ENCODE measurements around the gene POU5F1. TPM values are rescaled to one million over a fixed set of nuclear protein-coding genes. Genes with fewer than 3 reads are reported as not detected.

Gene POU5F1
- total RNA-seq, 1 experiment from 2014 or later: not detected

DNA sequence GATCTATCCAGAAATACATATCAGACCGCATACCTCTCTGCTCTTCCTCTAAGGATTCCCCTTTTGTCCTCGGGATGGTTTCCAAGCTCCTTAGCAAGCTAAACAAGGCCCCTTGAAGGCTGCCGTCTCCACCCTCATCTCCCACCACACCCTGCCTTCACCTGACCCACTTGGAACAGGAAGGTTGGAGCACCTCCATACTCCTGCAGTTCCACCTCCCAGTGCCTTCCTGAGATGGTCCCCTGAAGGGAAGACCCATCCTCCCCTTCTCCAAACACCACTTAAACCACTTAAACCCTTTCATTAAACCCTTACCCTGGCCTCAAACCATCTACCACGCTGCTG lies 8.5 kb upstream of the POU5F1 start:
- no peaks in the 10 kb centered on the region for H3K27me3 ChIP-seq (replicated peaks; ENCODE audit: control insufficient read depth, insufficient read depth, low read length)
- H3K4me3 ChIP-seq (ENCODE audit: low read depth, low read length): no peak overlapping the region
- no peaks in the 10 kb centered on the region for H3K36me3 ChIP-seq (ENCODE audit: control insufficient read depth, insufficient read depth, low read length)
- no peaks in the 10 kb centered on the region for H3K4me1 ChIP-seq
- no peaks in the 10 kb centered on the region for H3K9me3 ChIP-seq
- no TSS peak for BruUV-seq (replicated peaks)
- ChIA-PET CTCF (no interaction called here), POLR2A (no interaction called here)
- Mint-ChIP-seq H3K4me3 (ENCODE audit: unreplicated experiment) (no peak overlapping the region), H3K4me1 (ENCODE audit: low read depth, unreplicated experiment) (no peaks in the 10 kb centered on the region), H3K9me3 (ENCODE audit: unreplicated experiment) (no peaks in the 10 kb centered on the region), H3K27me3 (ENCODE audit: insufficient read depth, unreplicated experiment) (no peaks in the 10 kb centered on the region), H3K27ac (ENCODE audit: unreplicated experiment) (no peak overlapping the region), H3K36me3 (ENCODE audit: insufficient read depth, unreplicated experiment) (no peaks in the 10 kb centered on the region)
- no peak for DNase-seq
- TF ChIP-seq, protein P1, sequence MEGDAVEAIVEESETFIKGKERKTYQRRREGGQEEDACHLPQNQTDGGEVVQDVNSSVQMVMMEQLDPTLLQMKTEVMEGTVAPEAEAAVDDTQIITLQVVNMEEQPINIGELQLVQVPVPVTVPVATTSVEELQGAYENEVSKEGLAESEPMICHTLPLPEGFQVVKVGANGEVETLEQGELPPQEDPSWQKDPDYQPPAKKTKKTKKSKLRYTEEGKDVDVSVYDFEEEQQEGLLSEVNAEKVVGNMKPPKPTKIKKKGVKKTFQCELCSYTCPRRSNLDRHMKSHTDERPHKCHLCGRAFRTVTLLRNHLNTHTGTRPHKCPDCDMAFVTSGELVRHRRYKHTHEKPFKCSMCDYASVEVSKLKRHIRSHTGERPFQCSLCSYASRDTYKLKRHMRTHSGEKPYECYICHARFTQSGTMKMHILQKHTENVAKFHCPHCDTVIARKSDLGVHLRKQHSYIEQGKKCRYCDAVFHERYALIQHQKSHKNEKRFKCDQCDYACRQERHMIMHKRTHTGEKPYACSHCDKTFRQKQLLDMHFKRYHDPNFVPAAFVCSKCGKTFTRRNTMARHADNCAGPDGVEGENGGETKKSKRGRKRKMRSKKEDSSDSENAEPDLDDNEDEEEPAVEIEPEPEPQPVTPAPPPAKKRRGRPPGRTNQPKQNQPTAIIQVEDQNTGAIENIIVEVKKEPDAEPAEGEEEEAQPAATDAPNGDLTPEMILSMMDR (IDR thresholded peaks at IDR 0.05; ENCODE audit: insufficient read depth in 1 of 2, low read depth in 1 of 2, low read length in 1 of 2, severe bottlenecking in 1 of 2, unreplicated experiment in 1 of 2): no peak
- intact Hi-C loops (cut with micrococcal nuclease; ENCODE audit: unreplicated experiment): no loop called here

DNA sequence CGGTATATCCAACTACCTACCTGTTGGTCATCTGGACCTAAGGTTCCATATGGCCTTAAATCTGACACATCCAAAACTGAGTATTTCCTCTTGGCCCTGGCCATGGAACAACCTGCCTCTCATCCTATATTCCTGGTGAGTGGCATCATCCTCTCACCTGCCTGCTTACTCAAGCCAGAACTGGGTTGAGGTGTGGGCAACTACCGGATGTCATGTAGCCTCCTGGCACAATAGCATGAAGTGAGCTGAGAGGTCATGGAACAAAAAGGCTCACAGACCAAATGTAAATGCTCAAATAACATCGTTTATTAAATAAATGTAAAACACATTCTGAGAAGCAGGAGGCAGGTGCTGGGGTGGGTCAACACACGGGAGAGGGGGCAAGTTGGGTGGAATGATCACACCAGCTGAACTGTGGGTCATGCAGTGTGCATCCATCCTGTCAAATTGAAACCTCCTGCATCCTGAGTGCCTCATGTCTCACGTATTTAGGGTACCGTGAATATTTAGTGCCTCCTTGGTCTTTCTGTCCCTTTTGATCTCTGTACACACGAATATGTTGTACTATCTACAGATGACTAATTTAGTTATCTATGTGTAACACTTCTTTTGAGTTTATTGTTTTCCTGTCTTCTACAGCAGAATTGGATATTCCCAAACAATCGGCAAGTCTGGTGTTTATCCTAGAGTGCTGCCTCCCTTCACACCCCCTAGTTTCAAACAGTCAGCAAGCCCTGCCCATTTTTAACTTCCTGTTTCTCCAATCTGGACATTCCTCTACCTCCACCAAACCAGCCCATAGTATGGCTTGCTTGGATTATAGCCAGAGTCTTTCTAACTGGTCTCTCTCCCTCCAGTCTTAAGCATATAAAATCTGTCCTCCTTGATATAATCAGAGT lies 7.9 kb upstream of the POU5F1 start:
- Histone ChIP-seq H3K27me3 (replicated peaks; ENCODE audit: control insufficient read depth, insufficient read depth, low read length) (no peaks in the 10 kb centered on the region), H3K9me3 (no peaks in the 10 kb centered on the region), H3K4me1 (no peaks in the 10 kb centered on the region), H3K36me3 (ENCODE audit: control insufficient read depth, insufficient read depth, low read length) (no peaks in the 10 kb centered on the region), H3K4me3 (ENCODE audit: low read depth, low read length) (no peak overlapping the region)
- no TSS peak for BruUV-seq (replicated peaks)
- H3K9me3 Mint-ChIP-seq (ENCODE audit: unreplicated experiment): no peaks in the 10 kb centered on the region
- H3K4me3 Mint-ChIP-seq (ENCODE audit: unreplicated experiment): no peak overlapping the region
- intact Hi-C loops (cut with micrococcal nuclease; ENCODE audit: unreplicated experiment): no loop called here
- no peak for DNase-seq
- no peaks in the 10 kb centered on the region for H3K4me1 Mint-ChIP-seq (ENCODE audit: low read depth, unreplicated experiment)
- no peaks in the 10 kb centered on the region for H3K36me3 Mint-ChIP-seq (ENCODE audit: insufficient read depth, unreplicated experiment)
- ChIA-PET POLR2A (no interaction called here), CTCF (no interaction called here)
- TF ChIP-seq, protein P1 (IDR thresholded peaks at IDR 0.05; ENCODE audit: insufficient read depth in 1 of 2, low read depth in 1 of 2, low read length in 1 of 2, severe bottlenecking in 1 of 2, unreplicated experiment in 1 of 2): no peak
- H3K27me3 Mint-ChIP-seq (ENCODE audit: insufficient read depth, unreplicated experiment): no peaks in the 10 kb centered on the region
- no peak overlapping the region for H3K27ac Mint-ChIP-seq (ENCODE audit: unreplicated experiment)

DNA sequence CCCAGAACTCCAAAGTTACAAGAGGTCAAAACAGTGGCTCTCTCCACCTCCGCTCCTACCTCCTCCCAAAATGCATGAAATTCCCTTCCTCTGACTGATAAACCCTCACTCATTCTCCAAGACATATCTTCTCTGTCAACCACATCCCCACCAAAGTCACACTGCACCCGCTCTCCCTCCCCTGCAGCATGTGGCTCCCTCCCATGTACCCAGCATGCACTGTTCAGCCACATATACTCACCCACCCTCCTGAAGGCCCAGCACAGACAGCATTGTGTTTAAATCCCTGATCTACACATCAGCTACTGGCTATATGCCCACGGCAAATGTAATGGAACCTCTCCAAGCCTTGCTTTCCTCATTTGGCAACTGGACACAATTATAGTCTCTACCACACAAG lies 5.5 kb upstream of the POU5F1 start:
- Histone ChIP-seq H3K4me1 (no peaks in the 10 kb centered on the region), H3K9me3 (no peaks in the 10 kb centered on the region), H3K4me3 (ENCODE audit: low read depth, low read length) (no peak overlapping the region), H3K27me3 (replicated peaks; ENCODE audit: control insufficient read depth, insufficient read depth, low read length) (no peaks in the 10 kb centered on the region), H3K36me3 (ENCODE audit: control insufficient read depth, insufficient read depth, low read length) (no peaks in the 10 kb centered on the region)
- ChIA-PET POLR2A (no interaction called here), CTCF (interaction anchor here (1.5 kb wide), 1 partner anchor 191 kb away, joined by 4 read pairs; no protein-coding TSS in a partner anchor)
- intact Hi-C loops (cut with micrococcal nuclease; ENCODE audit: unreplicated experiment): no loop called here
- H3K9me3 Mint-ChIP-seq (ENCODE audit: unreplicated experiment): no peaks in the 10 kb centered on the region
- no peak for DNase-seq
- no peak overlapping the region for H3K27ac Mint-ChIP-seq (ENCODE audit: unreplicated experiment)
- H3K36me3 Mint-ChIP-seq (ENCODE audit: insufficient read depth, unreplicated experiment): no peaks in the 10 kb centered on the region
- H3K4me1 Mint-ChIP-seq (ENCODE audit: low read depth, unreplicated experiment): no peaks in the 10 kb centered on the region
- H3K4me3 Mint-ChIP-seq (ENCODE audit: unreplicated experiment): no peak overlapping the region
- BruUV-seq (replicated peaks): no TSS peak
- no peaks in the 10 kb centered on the region for H3K27me3 Mint-ChIP-seq (ENCODE audit: insufficient read depth, unreplicated experiment)
- TF ChIP-seq, protein P1 (IDR thresholded peaks at IDR 0.05; ENCODE audit: insufficient read depth in 1 of 2, low read depth in 1 of 2, low read length in 1 of 2, severe bottlenecking in 1 of 2, unreplicated experiment in 1 of 2): no peak

Data from Caco-2 (cell line).